HG02571 (cell line): ENCODE measurements around the gene FAM13C.

Experiments
- ATAC-seq: cut with Tn5 transposase; IDR thresholded peaks from one replicate; pipeline ENCODE4 v1.9.1; 2021; ENCODE audit warnings: mild to moderate bottlenecking, moderate library complexity; ENCODE audit not compliant: unreplicated experiment

Gene FAM13C

DNA sequence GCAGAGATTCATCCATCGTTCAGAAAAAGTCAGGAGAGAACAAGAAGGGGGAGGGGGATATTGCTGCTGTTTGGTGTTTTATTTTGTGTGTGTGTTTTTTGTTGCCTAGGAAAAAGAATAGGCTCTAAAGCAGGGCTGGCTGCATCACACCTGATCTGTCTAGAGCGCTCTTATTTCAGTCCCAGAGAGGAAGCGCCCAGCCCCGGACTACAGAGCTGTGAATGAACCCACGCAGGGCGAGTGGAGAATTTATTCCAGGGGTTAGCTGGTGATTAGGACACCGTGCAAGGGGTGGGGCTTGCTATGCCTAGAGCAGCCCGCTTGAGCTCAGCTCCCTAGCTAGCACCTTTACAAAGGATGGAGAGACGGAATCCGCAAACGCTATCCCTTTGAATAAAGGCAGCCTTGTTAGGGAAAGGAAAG lies 621 bp upstream of the FAM13C start:
- no peak for ATAC-seq

DNA sequence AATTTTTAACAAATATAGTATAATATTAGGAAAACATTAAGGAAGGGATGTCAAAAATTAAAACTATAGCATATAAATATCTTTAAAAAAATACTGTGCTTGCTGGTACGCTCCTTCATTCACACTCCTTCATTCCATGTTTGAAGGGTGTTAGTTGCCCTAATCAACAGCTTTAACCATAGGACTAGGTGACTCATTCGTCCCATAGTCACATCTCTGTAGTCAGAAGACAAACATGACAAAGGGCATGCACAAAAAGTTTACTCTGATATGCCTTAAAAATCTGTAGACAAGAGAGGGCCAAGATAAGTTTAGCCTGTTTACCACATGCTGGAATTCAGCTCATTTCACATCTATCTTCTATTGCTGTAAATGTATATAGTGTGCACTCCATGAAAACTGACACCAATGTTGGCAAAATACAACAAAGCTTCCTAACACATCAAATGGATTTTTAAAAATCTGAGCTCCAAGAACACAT lies 646 bp downstream of the FAM13C start:
- ATAC-seq, result no peak

DNA sequence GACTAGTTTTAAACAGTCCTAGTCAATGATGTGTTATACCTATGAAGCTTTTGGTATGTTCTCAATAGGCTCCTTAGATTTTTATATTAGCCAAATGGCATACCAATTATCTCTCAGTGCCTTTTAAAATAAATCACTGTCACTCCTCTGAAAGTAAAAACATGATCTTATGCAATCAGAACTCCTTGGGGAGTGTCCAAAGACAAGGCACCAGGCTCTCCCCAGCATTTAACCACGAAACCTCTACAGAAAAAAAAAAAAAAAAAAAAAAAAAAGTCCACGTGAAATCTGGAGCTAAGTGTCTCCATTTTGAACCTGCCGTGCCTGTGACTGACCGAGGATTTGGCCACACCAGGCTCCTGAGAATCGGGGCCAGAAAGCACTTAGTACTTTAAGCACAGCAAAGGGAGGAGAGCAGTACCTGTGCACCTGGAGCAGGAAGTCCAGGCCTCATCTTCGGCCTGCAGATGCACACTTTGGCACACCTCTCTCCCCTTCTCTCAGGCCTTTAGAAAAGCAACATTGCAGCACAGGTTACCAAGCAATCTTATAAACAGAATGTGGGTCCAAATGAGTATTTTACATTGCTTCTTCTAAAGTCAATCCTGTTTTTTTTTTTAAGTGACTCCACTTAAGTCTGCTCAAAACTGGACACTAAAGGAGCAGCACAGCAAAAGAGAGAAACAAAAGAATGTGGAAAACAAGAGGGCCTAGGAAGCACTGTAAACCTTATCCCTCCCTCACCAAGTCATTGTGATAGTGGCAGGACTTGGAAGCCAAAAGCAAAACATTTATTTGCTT lies 1.5 kb downstream of the FAM13C start:
- no peak for ATAC-seq

DNA sequence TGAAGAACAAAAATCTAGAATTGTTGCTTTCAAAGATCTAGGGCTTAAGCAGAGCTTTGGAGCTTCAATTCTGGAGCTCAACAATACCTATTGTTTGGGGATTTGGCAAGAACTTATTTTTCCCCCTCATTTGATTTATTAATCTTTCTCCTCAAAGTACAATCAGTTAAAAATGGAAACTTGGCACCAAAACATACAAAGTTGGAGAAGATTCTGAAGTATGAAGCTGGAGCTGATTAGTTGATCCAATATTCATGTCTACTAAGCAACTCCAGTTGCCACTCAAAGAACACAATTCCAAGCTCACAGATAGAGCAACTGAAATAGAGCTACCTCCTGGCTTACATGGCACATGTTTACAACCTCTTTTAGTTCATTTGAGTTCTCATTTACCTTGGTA lies 3.8 kb downstream of the FAM13C start:
- ATAC-seq, result no peak

DNA sequence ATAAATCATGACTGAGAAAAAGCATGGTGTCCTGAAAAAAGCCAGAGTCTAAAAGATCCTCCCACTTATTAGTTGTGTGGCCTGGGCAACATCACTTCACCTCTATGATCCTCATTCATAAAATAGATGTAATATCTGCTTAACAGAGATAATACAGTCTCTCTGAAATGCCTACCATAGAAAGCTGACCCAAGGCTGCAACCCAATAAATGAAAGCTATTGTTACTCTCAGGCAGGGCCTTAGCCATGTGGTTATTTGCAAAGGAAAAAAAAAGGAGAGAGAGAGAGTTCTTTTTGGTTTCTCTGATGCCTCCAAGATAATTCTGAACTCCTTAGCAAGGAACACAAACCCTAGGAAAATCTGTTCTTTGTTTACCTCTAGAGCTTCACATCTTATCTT lies 7.9 kb downstream of the FAM13C start:
- ATAC-seq, result no peak

DNA sequence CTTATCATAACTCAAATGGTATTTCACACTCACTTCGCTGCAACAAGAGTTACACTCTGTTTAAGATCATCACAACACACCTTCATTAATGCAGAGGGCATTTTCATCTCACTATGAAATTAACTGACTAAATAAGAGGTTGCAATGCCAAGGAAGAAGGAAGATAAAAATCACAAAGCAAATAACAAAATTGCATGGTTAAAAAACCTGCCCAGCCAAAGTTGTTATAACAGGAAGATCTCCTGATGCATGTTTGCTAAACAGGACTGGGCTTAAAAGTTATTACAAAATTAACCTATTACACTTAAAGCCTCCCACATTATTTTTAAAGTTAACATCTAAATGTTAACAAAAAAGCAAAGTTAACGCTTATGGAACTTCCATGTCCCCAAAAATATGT lies 11.8 kb downstream of the FAM13C start:
- ATAC-seq, result no peak

DNA sequence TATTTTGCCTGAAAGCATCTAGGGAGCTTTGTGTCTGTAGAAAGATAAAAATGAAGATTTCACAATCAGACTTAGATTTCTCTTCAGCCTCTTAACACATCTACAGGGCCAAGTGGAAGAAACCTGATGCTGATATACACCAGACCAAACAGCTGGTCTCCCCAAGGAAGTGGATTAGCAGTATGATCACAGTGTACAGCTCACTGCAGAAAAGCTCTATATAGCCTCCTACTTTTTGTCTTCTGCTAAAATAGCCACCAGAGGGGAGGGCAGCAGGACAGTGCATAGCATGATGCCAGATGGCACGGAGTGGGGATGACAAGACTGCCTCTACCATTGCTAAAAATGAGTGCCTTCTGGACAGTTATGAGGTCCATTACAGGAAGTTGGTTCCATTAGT lies 16.0 kb downstream of the FAM13C start:
- ATAC-seq, result no peak

DNA sequence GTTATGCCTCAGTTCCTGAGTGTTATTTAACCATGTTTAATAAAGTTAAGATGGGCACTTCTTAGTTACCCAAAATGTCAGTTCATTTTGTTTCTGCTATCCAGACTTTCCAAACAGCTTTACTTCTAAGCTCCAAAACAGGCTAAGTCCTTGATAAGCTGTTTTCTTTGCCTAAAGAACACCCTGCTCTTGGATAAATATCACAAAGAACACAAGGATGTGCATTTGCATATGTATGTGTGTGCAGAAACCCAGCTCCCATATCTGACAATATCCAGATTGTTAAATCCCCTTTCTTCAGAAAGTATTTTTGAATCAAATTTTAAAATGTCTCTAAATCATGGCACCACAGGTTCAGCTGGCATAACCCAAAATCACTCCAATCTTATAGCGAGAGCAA lies 19.6 kb downstream of the FAM13C start:
- no peak for ATAC-seq

DNA sequence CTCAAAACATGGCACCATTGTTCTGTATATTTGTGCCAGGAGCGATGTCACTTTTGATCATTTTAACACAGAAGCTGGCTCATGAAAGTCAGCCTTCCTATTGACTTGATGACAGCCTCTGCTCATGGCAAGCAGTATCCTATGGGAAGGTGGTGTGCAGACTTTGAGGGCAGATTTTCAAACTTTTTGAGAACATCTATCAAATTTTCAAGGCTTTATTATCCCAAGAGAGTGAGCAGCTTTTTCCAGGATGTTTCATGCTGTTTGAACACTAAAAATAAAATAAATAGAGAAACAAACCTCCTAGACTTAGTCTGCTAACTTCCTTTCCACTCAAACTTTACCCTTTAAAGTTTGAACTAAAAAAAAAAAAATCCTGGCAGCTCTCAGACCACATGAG lies 20.3 kb downstream of the FAM13C start:
- ATAC-seq, result no peak

DNA sequence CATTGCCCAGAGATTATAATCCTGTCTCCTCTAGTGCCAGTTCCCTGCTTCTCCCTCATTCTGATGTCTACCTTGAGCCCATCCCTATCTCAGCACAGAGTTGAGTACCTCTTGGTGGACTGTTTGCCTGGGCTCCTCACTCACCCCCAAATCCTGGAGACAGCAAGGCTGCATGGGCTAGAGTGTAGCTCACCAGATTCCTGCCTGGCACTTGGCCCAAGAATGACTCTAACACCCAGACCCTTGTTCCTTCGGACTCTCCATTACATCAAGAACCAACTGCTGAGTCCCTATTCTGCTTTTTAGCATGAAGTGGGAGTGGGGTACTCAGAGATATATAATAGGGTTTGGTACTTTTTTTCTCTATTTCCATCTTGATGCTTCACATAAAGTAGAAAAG lies 22.1 kb downstream of the FAM13C start:
- ATAC-seq, result no peak

DNA sequence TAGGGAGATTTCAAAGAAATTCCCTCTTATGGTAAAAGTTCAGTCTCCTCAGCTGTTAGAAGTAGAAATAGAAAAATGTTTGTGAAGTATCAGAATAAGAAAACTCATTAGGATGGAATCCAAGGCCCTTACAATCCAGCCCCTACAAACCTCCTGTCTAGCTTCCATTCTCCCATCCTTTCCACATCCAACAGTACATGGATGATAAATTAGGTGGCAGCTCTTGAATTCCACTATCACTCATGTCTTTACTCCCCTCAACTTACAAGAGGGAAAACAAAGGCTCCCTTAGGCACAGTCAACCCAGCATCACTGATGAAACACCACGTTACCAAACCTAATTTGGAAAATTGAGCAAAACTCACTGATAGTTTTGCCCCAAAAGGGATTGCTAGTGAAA lies 23.0 kb downstream of the FAM13C start:
- no peak for ATAC-seq

DNA sequence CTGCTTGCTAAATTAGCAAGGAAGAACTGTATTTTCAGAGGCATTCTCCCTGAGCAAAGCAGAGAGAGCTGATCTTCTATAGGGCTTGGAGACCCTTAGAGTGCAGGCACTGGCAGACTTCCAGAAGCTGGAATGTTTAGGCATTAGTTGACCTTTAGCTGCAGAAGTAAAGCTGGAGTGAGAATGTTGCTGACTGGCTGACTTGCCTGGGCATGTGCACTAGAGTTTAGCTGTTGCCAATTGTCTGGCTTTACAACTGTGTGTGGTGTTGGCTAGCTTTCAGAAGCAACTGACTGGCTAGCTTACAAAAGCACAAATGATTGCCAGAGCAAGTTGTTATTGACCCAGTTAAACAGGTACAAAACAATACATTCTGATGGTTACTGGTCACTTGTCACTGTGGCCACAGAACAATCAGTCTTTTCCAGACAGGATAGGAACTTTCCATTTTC lies 25.1 kb downstream of the FAM13C start:
- ATAC-seq, result no peak

DNA sequence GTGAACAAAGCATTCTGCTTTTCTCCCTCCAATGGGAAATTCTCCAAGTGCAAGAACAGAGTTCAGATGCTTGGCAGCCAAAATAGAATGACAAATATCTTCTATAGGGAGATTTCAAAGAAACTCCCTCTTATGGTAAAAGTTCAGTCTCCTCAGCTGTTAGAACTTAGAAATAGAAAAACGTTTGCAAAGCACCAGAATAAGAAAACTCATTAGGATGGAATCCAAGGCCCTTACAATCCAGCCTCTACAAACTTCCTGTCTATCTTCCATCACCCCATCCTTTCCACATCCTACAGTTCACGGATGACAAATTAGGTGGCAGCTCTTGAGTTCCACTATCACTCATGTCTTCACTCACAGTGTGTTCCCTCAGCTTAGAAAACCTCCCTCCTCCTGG lies 25.7 kb downstream of the FAM13C start:
- no peak for ATAC-seq

DNA sequence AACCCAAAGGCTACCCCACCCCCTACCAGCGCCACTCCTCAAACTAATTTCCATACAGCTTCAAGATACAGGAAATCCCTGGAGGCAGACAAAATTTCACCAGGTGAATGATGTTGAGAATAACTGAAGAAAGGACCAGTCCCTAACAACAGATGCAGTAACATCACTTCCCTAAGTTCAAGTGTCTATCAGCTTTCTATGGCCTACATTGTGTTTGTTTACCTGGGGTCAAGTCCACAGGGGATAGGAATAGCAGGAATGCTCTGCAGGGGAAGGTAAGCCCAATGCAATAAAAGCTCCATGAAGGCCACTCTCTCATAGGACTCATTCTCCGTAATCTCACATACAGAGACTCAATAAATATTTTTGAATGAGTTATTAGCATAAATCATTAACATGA lies 26.9 kb downstream of the FAM13C start:
- no peak for ATAC-seq

DNA sequence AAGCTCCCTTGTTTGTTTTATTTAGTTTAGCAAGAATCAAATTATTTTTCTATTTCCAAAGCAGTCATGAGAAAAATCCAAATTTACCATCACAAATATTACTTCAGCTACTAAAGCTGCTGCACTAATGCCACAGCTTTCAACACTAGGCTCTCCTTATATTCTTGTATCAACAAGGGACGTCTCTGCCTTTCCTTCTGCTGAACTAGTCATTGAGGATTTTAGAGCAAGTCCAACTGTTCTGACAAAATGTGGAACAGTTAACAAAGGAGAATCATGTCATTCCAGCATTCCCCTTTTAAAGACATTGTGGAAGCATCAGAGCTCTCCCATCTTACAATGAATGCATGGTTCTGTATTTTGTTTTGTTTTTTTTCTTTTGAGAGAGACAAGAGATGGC lies 28.6 kb downstream of the FAM13C start:
- ATAC-seq, result no peak

DNA sequence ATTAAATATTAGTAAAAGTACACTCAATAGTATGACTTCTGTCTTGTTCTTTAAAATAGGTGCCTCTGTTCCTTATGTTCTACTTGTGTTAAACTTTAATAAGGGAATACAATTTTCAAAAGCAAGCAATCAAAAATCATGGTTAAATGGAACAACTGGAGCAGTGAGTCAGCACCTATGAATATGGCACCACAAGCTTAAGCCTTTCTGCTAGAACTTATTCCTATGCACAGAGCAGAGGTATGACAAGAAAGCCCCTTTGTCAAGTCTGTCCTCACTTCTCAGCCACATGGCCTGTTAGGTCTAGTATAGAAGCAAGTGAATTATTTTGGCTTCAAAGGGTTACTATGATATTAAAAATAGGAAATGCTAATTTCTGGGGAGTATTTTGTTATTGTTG lies 29.8 kb downstream of the FAM13C start:
- no peak for ATAC-seq

DNA sequence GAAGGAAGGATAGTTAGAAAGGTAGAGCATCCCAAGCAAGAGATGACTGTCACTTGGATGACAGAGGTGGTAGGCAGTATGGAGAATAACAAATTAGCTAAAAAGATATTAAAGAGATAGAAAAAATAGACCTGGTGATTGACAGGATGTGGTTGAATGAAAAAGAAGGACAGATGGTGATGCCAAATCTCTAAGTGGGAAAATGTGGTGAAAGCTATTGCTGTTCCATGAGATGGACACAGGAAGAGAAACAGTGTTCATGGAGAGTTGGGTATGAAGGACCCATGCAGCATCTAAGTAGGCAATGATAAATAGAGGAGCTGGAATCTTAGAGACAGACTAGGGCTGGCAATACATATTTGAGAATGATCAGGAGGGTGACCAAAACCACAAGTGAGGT lies 30.7 kb downstream of the FAM13C start:
- ATAC-seq, result no peak

DNA sequence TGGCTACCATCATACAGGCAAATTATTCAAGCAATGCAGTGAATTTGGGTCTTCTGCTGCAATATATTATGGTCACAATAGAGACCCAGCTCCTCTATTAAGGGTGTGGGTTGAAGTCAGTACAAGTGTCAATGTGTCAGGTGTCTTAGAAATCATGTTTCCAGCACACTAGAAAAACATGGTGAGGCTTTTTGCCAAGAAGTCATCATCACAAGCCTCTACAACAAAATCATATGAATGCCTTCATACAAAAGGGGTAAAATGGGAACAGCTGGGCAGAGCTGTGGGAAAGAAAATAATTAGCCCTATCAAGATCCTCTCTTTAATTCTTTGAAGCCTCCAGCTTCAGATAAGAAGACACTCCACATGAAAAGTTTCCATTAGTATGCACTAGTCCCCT lies 37.2 kb downstream of the FAM13C start:
- ATAC-seq, result no peak

DNA sequence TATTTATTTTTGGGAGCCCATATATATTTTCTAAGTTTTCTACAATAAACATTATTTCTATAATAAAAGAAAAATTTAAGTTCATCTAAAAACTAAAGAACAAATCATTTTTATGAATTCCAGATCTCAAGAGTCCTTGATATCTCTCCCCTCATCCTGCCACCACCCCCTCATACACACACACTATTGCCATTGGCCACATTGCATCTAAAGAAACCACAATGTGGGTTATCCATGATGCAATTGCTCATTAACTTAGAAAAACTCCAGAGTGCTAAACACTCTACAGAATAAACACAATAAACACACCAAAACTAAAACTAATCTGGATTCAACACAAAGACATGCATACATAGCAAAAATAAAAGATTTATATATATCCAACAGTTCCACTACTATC lies 37.8 kb downstream of the FAM13C start:
- ATAC-seq, result no peak

DNA sequence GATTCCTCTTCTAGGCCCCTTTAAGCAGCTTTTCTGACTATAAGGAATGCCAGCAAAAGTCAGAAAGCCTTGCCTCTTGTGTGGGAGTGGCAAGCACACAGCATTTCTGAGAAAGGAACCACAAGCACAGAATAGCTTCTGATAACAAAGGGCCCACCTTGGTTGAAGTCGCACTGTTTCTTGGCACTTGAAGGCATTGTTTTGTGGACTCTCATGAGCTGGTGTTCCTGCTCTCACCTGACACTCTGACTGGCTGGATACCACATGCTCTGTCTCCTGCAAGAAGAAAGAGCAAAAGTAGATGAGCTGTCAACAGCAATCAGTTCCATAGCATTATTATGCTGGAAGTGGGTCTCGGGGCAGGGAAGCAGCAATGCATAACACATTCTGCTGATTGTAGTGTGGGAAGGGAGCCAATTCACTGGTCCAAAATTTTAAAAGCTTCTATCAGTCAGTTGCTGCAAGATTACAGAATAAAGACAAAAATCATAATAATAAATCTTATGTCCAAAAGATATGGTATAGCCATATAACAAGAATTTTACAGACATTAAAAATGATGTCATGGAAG lies 38.4 kb downstream of the FAM13C start:
- no peak for ATAC-seq

DNA sequence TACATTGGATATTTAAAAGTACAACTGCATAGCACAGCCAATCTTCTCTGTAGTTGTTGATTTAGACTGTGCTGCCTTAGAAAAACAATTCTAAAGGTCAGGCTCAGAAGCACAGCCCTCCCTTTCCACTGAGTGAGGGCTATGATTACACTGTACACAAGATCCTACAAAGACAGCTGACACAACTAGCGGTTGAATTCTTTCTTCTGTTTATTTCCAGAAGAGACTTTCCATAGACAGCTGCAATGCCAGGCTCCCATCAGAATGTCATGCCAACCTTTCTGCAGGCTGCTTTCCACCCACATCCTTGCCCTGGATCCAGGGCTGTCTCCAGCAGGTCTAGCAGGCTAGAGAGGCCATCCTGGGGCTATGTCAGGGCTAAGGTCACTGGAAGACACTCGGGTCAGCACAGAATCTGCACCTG lies 39.3 kb downstream of the FAM13C start:
- ATAC-seq, result no peak

DNA sequence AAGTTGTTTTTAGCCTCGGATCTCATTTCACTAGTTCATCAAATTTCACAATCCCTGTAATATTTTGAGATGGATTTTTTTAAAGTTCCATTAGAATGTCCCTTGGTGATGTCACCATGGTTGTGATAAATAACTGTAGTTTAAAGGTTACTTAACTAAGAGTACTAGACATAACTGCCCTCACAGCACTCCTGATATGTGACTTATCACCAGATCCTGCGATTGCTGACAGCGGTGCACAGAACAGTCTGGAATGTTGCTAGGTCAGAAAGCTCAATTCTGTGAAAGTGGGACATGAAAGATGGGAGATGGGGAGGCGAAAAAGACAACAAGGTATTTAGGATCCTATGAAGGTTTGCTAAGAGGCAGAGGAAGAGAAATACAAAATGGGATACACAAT lies 40.2 kb downstream of the FAM13C start:
- no peak for ATAC-seq

DNA sequence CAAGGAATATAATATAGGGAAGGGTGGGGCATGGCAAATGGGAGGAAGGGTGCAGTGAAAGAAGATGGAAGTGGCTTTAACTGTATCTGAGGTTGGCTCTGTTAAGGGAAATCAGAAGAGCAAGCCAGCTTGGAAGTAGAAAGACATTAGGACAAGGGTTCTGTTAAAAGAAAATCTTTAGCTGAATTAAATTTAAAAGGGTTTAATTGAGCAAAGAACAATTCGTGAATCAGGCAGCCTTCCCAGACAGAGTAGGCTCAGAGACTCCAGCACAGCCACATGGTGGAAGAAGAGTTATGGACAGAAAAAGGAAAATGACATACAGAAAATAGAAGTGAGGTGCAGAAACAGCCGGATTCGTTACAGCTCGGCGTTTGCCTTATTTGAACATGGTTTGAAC lies 42.0 kb downstream of the FAM13C start:
- ATAC-seq, result no peak
